IPS-18a (cell line): ENCODE results near the gene HDAC9.
"Not testable (repeated sequence)": the region's sequence is repeated elsewhere in the genome, so short reads cannot be mapped to it uniquely, and the experiment has no call there.

Experiments used
- H3K27ac ChIP-seq: one replicate; pipeline ENCODE4 v1.5.1; 2013; ENCODE audit warnings: low read length
- H3K27me3 ChIP-seq: one replicate; pipeline ENCODE4 v1.6.1; 2013; ENCODE audit warnings: mild to moderate bottlenecking, low read length; ENCODE audit not compliant: control insufficient read depth, insufficient read depth
- H3K36me3 ChIP-seq: one replicate; pipeline ENCODE4 v1.6.1; 2013; ENCODE audit warnings: low read depth, low read length; ENCODE audit not compliant: control insufficient read depth
- H3K4me1 ChIP-seq: one replicate; pipeline ENCODE4 v1.6.1; 2013; ENCODE audit warnings: low read depth, low read length; ENCODE audit not compliant: control insufficient read depth
- H3K4me3 ChIP-seq: one replicate; pipeline ENCODE4 v1.5.1; 2013; ENCODE audit warnings: low read length
- H3K9ac ChIP-seq: one replicate; pipeline ENCODE4 v1.6.1; 2013; ENCODE audit warnings: mild to moderate bottlenecking, low read length, moderate library complexity
- H3K9me3 ChIP-seq: one replicate; pipeline ENCODE4 v1.6.1; 2013; ENCODE audit warnings: low read depth, low read length; ENCODE audit not compliant: control insufficient read depth

Gene HDAC9

DNA sequence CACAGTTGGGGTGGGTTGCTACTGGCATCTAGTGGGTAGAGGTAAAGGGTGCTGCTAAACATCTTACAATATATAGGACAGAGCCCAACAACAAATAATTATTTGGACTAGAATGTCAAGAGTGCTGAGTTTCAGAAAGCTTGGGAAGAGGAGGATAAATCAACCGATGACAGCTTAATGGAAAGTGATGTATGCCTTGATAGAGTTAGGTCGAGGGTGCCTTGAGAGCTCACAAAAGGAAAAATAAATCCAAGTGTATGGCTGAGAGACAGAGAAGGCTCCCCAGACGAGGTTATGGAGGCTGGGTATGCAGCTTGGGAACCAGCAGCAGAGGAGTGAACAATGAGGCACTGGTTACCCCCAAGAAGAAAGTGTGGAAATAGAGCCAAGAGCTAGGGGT is 211.1 kb downstream of the HDAC9 start:
- Histone ChIP-seq H3K4me1 (no peaks in the 10 kb centered on the region), H3K36me3 (no peaks in the 10 kb centered on the region), H3K27ac (no peak overlapping the region), H3K27me3 (no peaks in the 10 kb centered on the region), H3K9ac (no peak overlapping the region), H3K9me3 (no peaks in the 10 kb centered on the region), H3K4me3 (no peak overlapping the region)

DNA sequence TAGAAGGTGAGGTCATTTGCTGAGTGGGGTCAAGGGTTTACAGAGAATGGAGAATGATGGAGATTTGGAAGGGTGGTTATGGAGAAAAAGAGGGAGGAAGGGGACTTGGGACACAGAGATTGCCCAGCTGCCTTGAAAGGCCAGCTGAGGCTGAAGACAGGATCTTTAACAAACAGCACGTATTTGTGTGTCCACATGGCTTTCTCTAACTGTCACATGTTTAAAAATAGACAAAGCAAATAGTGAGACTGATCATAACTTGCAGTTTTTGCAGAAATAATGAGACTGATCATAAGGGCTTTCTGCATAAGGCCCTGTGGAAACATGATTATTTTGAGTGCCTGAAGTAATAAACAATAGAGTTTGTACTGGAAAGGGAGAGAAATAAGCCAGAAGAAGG is 212.7 kb downstream of the HDAC9 start:
- Histone ChIP-seq H3K27ac (no peak overlapping the region), H3K27me3 (no peaks in the 10 kb centered on the region), H3K36me3 (no peaks in the 10 kb centered on the region), H3K4me3 (no peak overlapping the region), H3K9me3 (no peaks in the 10 kb centered on the region), H3K9ac (no peak overlapping the region), H3K4me1 (no peaks in the 10 kb centered on the region)

DNA sequence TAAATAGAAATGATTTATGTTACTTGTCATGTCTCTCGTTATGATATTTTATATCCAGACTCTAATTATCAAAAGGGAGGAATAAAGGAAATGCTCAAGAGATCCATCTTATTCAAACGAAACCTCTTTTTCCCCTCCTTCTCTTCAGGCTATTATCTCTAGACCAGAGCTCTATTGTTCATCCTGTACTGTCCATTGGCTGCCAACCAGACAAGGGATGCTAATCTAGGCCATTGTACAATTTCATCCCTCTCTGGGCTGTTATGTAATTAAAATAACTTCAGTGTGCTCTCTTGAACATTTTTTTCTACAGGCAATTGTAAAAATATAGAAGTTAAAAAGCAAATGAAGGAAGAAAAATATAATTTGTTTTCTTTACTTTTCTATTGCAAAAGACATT is 220.4 kb downstream of the HDAC9 start:
- Histone ChIP-seq H3K27me3 (no peaks in the 10 kb centered on the region), H3K9me3 (no peaks in the 10 kb centered on the region), H3K27ac (no peak overlapping the region), H3K9ac (no peak overlapping the region), H3K36me3 (no peaks in the 10 kb centered on the region), H3K4me1 (no peaks in the 10 kb centered on the region), H3K4me3 (no peak overlapping the region)

DNA sequence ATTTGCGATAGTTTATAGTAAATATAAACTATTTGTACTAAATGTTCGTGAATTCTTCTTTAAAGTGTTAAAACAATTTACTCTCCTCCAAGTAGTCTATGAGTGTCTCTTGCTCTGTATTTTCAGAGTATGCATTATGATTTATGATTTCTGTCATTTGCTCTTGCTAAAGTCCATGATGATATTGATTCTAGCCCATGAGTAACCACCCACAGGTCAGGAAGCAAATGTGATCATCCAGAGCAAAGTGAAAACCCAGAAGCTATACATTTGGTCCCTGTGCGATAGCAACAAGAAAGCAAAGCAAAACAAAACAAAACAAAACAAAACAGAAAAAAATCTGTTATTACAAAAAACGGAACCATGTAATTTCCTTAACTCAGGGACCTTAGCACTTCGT is 225.9 kb downstream of the HDAC9 start:
- no peaks in the 10 kb centered on the region for H3K36me3 ChIP-seq
- no peak overlapping the region for H3K9ac ChIP-seq
- no peak overlapping the region for H3K27ac ChIP-seq
- no peak overlapping the region for H3K4me3 ChIP-seq
- no peaks in the 10 kb centered on the region for H3K27me3 ChIP-seq
- H3K4me1 ChIP-seq: no peaks in the 10 kb centered on the region
- H3K9me3 ChIP-seq: no peaks in the 10 kb centered on the region

DNA sequence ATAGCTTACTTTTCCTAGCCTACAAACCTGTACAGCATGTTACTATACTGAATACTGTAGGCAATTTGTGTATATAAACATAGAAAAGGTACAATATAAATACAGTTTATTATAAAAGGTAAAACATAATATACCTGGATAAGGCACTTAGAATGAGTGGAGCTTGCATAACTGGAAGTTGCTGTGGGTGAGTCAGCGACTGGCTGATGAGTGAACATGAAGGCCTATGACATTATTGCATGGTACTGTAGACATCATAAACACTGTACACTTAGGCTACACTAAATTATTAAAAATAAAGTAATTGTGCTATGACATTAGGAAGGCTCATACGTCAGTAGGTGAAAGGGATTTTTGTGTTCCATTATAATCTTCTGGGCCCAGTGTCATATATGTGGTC is 228.8 kb downstream of the HDAC9 start:
- no peaks in the 10 kb centered on the region for H3K36me3 ChIP-seq
- no peak overlapping the region for H3K27ac ChIP-seq
- no peaks in the 10 kb centered on the region for H3K9me3 ChIP-seq
- no peaks in the 10 kb centered on the region for H3K27me3 ChIP-seq
- no peak overlapping the region for H3K9ac ChIP-seq
- no peak overlapping the region for H3K4me3 ChIP-seq
- H3K4me1 ChIP-seq: no peaks in the 10 kb centered on the region

DNA sequence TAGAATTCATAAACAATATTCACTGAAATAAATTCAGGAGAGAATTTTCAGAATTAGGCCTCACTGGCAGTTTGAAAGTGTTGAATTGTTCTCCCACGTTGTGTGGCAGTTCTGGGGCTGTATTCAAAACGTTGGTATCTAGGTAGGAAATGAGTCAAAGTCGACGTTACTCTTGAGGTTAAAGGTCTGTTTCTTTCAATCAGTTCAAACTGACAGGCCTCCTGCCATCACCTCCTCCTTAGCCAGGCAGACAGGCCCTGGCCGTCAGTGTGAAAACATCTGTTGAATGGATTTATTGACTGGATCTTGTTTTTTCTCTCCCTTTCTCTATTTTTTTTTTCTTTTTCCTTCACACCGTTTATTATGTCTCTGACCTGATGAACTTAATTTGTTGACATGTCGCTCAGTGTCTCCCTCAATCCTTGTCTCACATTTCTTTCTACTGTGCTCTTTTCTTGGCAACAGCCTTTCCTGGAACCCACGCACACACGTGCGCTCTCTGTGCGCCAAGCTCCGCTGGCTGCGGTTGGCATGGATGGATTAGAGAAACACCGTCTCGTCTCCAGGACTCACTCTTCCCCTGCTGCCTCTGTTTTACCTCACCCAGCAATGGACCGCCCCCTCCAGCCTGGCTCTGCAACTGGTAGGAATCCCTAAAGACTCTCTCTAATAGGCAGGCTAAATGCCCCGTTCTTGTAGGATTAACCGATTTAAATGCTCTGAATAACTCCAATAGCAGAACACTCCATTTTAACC is 231.7 kb downstream of the HDAC9 start:
- H3K9me3 ChIP-seq: no peaks in the 10 kb centered on the region
- H3K27me3 ChIP-seq: no peaks in the 10 kb centered on the region
- no peaks in the 10 kb centered on the region for H3K36me3 ChIP-seq
- no peak overlapping the region for H3K4me3 ChIP-seq
- H3K9ac ChIP-seq: no peak overlapping the region
- no peak overlapping the region for H3K27ac ChIP-seq
- no peaks in the 10 kb centered on the region for H3K4me1 ChIP-seq

DNA sequence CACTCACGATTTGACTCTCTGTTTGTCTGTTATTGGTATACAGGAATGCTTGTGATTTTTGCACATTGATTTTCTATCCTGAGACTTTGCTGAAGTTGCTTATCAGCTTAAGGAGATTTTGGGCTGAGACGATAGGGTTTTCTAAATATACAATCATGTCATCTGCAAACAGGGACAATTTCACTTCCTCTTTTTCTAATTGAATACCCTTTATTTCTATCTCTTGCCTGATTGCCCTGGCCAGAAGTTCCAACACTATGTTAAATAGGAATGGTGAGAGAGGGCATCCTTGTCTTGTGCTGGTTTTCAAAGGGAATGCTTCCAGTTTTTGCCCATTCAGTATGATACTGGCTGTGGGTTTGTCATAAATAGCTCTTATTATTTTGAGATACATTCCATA is 240.5 kb downstream of the HDAC9 start:
- H3K9me3 ChIP-seq, H3K27ac ChIP-seq, H3K9ac ChIP-seq, H3K36me3 ChIP-seq, H3K4me3 ChIP-seq, H3K4me1 ChIP-seq, H3K27me3 ChIP-seq: not testable (repeated sequence)

DNA sequence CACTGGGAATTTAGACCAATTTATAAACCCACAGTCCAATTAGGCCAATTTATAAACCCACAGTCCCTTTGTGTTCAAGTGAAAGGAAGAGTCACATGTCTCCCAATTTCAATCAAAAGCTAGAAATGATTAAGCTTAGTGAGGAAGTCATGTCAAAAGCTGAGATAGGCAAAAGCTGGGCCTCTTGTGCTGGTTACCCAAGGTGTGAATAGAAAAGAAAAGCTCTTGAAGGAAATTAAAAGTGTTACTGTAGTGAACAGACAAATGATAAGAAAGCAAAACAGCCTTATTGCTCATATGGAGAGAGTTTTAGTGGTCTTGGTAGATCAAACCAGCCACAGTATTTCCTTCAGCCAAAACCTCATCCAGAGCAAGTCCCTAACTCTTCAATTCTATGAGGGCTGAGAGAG is 245.0 kb downstream of the HDAC9 start:
- Histone ChIP-seq H3K27me3 (no peaks in the 10 kb centered on the region), H3K9me3 (no peaks in the 10 kb centered on the region), H3K27ac (no peak overlapping the region), H3K4me1 (no peaks in the 10 kb centered on the region), H3K9ac (no peak overlapping the region), H3K36me3 (no peaks in the 10 kb centered on the region), H3K4me3 (no peak overlapping the region)

DNA sequence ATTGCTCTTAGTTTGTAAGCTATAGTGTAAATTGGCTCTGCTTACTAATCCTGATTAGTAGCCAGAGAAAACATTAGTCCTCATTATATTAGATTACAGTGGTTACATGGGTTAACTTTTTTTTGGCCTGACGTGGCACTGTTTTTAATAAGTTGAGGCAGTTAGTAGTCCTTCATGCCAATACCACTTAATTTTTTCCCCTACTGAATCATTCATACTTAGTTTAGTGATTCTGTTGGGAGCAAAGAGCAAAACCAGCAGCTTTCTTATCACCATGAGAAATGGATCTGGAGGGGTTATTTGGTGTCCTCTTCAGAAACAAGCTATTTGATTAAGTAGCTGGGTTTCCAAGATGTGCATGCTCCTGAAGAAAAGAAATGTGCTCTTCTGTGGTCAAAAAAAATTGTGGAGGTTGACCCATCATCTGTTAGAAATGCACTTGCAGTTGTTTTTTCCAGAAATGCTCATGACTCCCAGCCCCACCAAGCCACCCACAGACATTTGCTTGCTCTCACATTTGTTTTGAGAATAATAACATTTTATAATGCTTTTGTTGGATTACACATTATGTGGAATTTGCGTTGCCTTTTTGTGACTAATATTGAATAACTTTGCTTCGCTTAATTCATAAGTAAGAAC is 258.5 kb downstream of the HDAC9 start:
- no peaks in the 10 kb centered on the region for H3K27me3 ChIP-seq
- H3K9me3 ChIP-seq: no peaks in the 10 kb centered on the region
- H3K27ac ChIP-seq: no peak overlapping the region
- H3K4me3 ChIP-seq: no peak overlapping the region
- no peaks in the 10 kb centered on the region for H3K36me3 ChIP-seq
- no peak overlapping the region for H3K9ac ChIP-seq
- no peaks in the 10 kb centered on the region for H3K4me1 ChIP-seq

DNA sequence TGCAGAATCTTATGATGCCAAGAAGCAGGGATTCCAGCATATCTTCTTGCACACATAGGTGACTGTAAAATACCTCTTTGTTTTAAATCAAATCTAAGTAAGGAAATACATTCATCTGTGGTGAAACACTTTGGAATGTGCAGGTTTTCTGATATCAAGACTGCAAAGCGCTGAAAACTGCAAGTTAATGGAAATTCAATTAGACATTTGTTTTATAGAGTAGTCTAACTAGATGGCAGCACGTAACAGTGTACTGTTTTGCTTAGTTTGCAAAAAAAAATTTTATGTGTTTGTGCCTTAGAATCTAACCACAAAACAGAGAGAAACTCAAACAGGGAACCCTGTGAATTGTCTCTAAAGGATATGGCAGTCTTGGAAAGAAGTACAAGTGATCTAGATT is 259.2 kb downstream of the HDAC9 start:
- no peaks in the 10 kb centered on the region for H3K9me3 ChIP-seq
- H3K4me1 ChIP-seq: no peaks in the 10 kb centered on the region
- no peak overlapping the region for H3K27ac ChIP-seq
- H3K9ac ChIP-seq: no peak overlapping the region
- no peak overlapping the region for H3K4me3 ChIP-seq
- no peaks in the 10 kb centered on the region for H3K36me3 ChIP-seq
- no peaks in the 10 kb centered on the region for H3K27me3 ChIP-seq

DNA sequence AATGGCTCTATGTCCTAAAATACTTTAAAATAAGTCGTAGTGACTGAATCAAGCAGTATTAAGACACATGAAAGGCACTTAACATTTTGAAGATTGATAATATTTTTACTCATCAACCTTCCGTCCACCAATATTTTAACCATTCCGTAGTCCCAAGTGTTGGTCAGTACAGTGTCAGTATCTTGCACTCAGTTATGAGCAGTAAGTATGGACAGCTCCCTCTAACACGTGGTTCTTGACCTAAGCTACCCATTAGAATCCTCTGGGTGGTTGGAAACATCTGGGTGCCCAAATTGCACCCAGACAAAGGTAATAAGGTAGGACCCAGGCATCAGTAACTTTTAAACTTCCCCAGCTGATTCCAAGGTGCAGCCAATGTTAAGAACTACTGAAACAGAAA is 260.2 kb downstream of the HDAC9 start:
- Histone ChIP-seq H3K9ac (no peak overlapping the region), H3K27me3 (no peaks in the 10 kb centered on the region), H3K9me3 (no peaks in the 10 kb centered on the region), H3K36me3 (no peaks in the 10 kb centered on the region), H3K27ac (no peak overlapping the region), H3K4me3 (no peak overlapping the region), H3K4me1 (no peaks in the 10 kb centered on the region)

DNA sequence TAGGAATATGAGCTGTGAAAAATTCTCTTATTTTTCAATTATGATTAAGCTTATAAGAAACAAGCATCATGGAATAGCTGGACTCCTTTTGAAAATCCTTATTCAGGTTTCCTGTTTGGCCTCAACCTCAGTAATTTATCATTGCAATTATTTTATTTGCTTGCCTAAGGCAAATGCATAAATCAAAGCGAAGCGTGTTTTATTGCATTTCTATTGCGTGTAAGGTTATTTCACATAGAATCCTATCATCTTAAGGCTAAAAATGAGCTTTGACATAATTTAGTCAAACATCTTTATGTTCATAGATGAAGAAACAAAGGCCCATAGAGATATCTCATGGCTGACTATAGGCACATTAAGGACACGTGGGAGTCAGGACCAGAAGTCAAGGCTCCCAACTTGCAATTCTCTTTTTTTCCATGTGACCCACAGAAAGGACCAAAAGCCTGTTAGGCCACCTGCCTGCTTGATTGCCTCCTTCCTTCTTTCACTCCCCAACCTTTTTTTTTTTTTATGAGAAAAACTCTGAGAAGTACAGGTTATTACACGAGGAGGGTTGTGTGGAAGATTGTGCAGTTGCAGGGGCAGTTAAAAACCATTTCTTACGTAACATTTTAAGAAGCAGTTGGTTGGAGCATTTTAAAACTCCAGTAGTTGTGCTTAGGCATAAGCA is 261.0 kb downstream of the HDAC9 start:
- Histone ChIP-seq H3K27me3 (no peaks in the 10 kb centered on the region), H3K9ac (no peak overlapping the region), H3K9me3 (no peaks in the 10 kb centered on the region), H3K4me3 (no peak overlapping the region), H3K36me3 (no peaks in the 10 kb centered on the region), H3K4me1 (no peaks in the 10 kb centered on the region), H3K27ac (no peak overlapping the region)
